HepG2 (cell line): ENCODE measurements around the gene CDK18.

Experiments
- CENPX ChIP-seq: sonication (generic); formaldehyde crosslinking; IDR thresholded peaks from 2 replicates; pipeline ENCODE4 v1.9.0; 2021; ENCODE audit warnings: mild to moderate bottlenecking, missing genetic modification reagents, moderate library complexity
- CTCF ChIP-seq: sonication (generic); formaldehyde crosslinking; IDR thresholded peaks from 2 replicates; pipeline ENCODE4 v1.5.0; 2020; ENCODE audit warnings: mild to moderate bottlenecking, missing genetic modification reagents, moderate library complexity
- FLYWCH1 ChIP-seq: sonication (generic); formaldehyde crosslinking; IDR thresholded peaks from 2 replicates; pipeline ENCODE4 v1.8.1; 2023; ENCODE audit warnings: mild to moderate bottlenecking, missing genetic modification reagents
- GATAD2A ChIP-seq: IDR thresholded peaks from 2 replicates; pipeline ENCODE4 v1.6.1; 2016
- IRF9 ChIP-seq: sonication (generic); formaldehyde crosslinking; IDR thresholded peaks from 2 replicates; pipeline ENCODE4 v1.8.0; 2022; ENCODE audit warnings: missing genetic modification reagents, mild to moderate bottlenecking, borderline replicate concordance
- JUNB ChIP-seq: sonication (generic); formaldehyde crosslinking; IDR thresholded peaks from 2 replicates; pipeline ENCODE4 v1.8.0; 2022; ENCODE audit warnings: missing genetic modification reagents, mild to moderate bottlenecking, borderline replicate concordance
- POLR2AphosphoS5 ChIP-seq: IDR thresholded peaks from 2 replicates; pipeline ENCODE4 v1.6.1; 2012; ENCODE audit warnings: low read depth, low read length
- SMARCC2 ChIP-seq: fragments of 450-650 bp; IDR thresholded peaks from 2 replicates; pipeline ENCODE4 v1.6.1; 2017; ENCODE audit warnings: antibody characterized with exemption, mild to moderate bottlenecking
- TRAFD1 ChIP-seq: sonication (generic); formaldehyde crosslinking; IDR thresholded peaks from 2 replicates; pipeline ENCODE4 v1.5.1; 2020; ENCODE audit warnings: missing genetic modification reagents, mild to moderate bottlenecking, borderline replicate concordance
- TRIM24 ChIP-seq: sonication (generic); formaldehyde crosslinking; IDR thresholded peaks from 2 replicates; pipeline ENCODE4 v1.8.0; 2022; ENCODE audit warnings: mild to moderate bottlenecking, missing genetic modification reagents
- ZBTB39 ChIP-seq: sonication (generic); formaldehyde crosslinking; IDR thresholded peaks from 2 replicates; pipeline ENCODE4 v1.5.0; 2020; ENCODE audit warnings: missing genetic modification reagents
- ZNF326 ChIP-seq: sonication (generic); formaldehyde crosslinking; IDR thresholded peaks from 2 replicates; pipeline ENCODE4 v1.4.0; 2020; ENCODE audit warnings: missing genetic modification reagents, borderline replicate concordance
- ZNF407 ChIP-seq: sonication (generic); formaldehyde crosslinking; IDR thresholded peaks from one replicate; pipeline ENCODE4 v1.5.1; 2020; ENCODE audit warnings: mild to moderate bottlenecking, missing genetic modification reagents; ENCODE audit errors: not compliant biosample characterization

GRCh38 chr1:205516362-205516761 is 11.9 kb downstream of the CDK18 start:
- TF ChIP-seq JUNB (no peak), TRAFD1 (no peak), SMARCC2 (no peak), ZNF326 (no peak), FLYWCH1 (CRISPR knock-in tag) (no peak), ZNF407 (CRISPR knock-in tag) (no peak), GATAD2A (CRISPR knock-in tag) (no peak), IRF9 (CRISPR knock-in tag) (no peak), ZBTB39 (no peak), CTCF (CRISPR knock-in tag) (no peak), CENPX (no peak), POLR2AphosphoS5 (no peak), TRIM24 (CRISPR knock-in tag) (no peak)
